HCT116 (cell line): Measurements from ENCODE around the gene CCDC40.

Experiments
- ATF3 ChIP-seq: IDR thresholded peaks from 2 replicates; pipeline ENCODE4 v1.6.1; 2012
- CTCF ChIP-seq, 3 experiments: fragments of 200-600 bp in 1 of 3; sonication (generic) in 1 of 3; IDR thresholded peaks in 2 of 3; conservative IDR thresholded peaks in 1 of 3; 2 replicates each; pipeline ENCODE4 v1.5.1; 2012 to 2017; ENCODE audit warnings: low read depth in 2 of 3, low read length in 2 of 3, antibody characterized with exemption in 1 of 3, borderline replicate concordance in 1 of 3, control low read depth in 1 of 3, mild to moderate bottlenecking in 1 of 3, mixed read lengths in 1 of 3, mixed run types in 1 of 3, moderate library complexity in 1 of 3; ENCODE audit not compliant: insufficient read depth in 1 of 3
- SIN3A ChIP-seq: IDR thresholded peaks from 2 replicates; pipeline ENCODE4 v1.6.1; 2012; ENCODE audit warnings: low read depth
- SRF ChIP-seq: IDR thresholded peaks from 2 replicates; pipeline ENCODE4 v1.6.1; 2012; ENCODE audit warnings: low read depth

- no peak for TF ChIP-seq CTCF (IDR thresholded peaks at IDR 0.05 in 2 of 3, conservative IDR thresholded peaks at IDR 0.05 in 1 of 3; ENCODE audit: borderline replicate concordance in 1 of 3, insufficient read depth in 1 of 3, low read depth in 2 of 3, low read length in 2 of 3)
- no peak for TF ChIP-seq ATF3
- TF ChIP-seq SIN3A, result no peak
- no peak for TF ChIP-seq SRF
Measured at GRCh38 chr17:80141463-80142165, 105.2 kb downstream of the CCDC40 start.
